ENCODE data around the gene GPR157.

GPR157 gene

DNA sequence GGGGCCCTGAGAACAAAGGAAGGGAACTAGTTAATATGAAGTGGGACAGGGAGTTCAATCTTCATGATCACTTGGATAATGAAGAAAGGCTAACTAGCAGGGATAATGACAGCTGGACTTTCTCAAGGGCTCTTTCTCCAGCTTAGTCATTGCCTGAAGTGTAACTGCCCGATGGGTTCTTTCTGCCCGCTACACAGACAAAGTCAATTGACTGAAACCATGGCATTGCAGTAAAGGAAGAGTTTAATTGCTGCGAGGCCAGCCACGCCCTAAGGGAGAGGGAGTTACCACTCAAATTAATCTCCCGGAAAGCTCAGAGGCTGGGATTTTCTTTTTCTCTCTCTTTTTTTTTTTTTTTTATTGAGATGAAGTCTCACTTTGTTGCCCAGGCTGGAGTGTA is 42.9 kb downstream of the GPR157 start:
- DNase-seq = no peak

GRCh38 chr1:9085306-9085940 is 43.5 kb downstream of the GPR157 start:
- DNase-seq = no peak

GRCh38 chr1:9084906-9085305 is 44.0 kb downstream of the GPR157 start:
- no peak for DNase-seq

DNA sequence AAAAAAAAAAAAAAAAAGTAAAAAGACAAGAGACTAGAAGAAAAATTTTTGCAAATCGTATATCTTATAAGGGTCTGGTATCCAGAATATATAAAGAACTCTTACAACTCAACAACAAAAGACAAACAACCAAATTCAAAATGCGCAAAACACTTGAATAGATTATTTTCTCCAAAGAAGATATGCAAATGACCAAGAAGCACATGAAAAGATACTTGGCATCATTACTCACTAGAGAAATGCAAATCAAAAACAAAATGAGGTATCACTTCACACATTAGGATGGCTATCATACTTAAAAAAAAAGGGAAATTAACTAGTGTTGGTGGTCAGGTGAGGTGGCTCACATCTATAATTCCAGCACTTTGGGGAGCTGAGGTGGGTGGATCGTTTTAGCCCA is 47.4 kb downstream of the GPR157 start:
- DNase-seq = no peak

GRCh38 chr1:9080705-9081291 is 48.1 kb downstream of the GPR157 start:
- DNase-seq = no peak

DNA sequence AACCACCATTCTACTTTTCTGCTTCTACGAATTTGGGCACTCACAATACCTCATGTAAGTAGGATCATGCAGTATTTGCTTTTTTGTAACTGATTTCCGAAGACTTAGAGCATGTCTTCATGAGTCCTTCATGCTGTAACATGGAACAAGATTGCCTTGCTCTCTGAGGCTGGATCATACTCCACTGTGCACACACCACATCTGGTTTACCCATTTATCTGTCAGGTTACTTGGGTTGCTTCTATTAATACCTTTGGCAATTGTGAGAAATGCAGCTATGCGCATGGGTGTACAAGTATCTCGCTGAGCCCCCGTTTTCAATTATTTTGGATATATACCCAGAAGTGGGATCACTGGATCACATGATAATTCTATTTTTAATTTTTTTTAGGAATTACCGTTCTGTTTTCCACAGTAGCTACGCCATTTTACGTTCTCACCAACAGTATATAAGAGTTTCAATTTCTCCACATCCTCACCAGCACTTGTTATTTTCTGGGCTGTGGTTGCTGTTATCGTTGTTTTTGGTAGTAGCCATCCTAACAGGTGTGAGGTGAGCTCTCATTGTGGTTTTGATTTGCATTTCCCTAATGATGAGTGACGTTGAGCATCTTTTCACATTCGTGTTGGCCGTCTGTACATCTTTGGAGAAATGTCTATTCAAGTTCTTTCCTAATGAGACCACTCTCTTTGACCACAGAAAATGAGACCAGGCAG is 48.8 kb downstream of the GPR157 start:
- DNase-seq = no peak

DNA sequence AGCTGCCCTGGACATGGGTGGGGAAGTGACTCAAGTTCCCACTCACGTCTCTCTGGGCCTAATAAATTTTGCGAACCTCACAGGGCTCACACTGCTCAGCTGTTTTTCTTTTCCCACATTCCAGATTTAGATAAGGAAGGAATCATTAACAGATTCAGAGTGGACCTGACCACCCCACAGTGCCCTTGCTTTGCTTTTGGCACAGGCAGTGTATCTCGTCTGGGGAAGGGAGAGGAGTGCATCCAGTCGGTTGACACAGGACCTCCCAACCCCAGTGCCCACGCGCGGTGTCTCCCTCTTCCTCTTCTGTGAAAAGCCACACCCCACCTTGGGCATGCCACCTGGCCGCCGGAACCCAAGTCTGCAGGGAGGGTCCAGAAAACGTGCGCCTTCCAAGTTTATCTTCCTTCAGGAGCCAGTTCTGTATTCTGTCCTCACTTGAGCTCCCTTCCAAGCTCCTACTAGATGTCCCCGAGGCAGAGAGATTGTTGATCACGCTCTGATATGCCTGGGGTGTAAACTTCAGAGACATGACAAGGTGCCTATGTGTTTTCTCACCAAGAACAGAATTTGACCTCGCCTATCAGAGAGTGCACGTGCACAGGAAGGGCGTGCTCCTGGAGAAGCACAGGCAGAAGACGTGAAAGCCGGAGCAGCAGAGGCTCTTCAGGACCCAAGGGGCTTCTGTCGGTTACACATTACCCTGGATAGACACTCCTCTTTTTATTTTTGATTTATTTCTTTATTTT is 50.0 kb downstream of the GPR157 start:
- DNase-seq = no peak

DNA sequence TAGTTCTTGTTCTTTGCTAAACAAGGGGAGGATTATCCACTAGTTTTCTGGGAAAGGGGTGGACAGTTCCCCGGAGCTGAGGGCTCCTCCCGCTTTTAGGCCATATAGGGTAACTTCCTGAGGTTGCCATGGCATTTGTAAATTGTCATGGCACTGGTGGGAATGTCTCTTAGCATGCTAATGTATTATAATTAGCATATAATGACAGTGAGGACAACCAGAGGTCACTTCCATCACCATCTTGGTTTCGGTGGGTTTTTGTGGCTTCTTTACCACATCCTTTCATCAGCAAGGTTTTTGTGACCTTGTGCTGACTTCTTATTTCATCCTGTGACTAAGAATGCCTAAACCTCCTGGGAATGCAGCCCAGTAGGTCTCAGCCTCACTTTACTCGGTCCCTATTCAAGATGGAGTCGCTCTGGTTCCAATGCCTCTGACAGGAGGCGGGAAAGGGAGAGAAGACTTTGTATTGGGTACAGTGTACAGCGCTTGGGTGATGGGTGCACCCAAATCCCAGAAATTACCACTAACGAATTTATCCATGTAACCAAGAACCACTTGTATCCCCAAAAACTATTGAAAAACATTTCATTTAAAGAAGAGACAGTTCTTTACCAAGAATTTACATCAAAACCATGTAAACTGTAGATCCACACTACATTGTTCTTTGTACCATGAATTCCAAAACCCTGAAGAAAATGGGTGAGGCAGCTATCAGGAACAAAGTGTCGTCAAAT is 50.7 kb downstream of the GPR157 start:
- DNase-seq = no peak

DNA sequence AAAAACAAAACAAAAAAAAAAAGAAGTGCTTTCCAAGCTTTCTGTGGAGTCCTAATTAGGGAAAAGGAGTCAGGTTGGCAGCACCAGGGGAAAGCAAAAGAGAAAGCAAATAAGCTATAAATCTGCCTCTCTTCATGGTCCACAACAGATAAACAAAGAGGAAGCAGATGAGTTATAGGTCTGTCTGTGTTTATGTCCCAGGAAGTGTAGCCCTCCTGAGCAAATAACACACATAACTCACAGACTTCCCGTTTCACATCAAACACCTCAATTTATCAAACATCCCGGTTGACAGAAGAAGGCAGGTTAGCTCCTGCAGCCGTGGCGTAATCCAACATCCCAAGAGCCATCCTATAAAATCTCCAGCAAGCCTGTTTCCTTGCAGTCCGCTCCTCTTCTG is 53.9 kb downstream of the GPR157 start:
- DNase-seq = no peak

DNA sequence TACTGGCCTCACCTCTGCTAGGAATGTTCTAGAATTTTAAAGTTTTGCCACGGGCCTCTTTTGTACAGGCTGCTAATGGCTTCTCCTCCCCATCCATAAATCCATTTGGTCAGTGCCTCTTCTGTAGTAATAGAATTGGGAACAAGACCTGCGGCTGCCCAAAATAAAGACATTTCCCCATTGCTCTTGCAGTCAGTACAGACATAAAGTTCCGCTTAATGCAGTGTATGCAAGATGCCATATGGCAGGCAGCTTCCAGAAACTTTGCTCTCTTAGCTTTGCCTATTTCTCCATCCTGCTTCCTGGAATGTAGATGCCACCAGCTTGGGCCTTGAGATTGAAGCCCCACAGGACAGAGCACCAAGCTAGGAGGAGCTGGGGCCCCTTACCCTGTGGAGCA is 55.8 kb downstream of the GPR157 start:
- no peak for DNase-seq

GRCh38 chr1:9071554-9072235 is 57.2 kb downstream of the GPR157 start:
- DNase-seq = no peak

GRCh38 chr1:9070486-9070885 is 58.4 kb downstream of the GPR157 start:
- DNase-seq = no peak

DNA sequence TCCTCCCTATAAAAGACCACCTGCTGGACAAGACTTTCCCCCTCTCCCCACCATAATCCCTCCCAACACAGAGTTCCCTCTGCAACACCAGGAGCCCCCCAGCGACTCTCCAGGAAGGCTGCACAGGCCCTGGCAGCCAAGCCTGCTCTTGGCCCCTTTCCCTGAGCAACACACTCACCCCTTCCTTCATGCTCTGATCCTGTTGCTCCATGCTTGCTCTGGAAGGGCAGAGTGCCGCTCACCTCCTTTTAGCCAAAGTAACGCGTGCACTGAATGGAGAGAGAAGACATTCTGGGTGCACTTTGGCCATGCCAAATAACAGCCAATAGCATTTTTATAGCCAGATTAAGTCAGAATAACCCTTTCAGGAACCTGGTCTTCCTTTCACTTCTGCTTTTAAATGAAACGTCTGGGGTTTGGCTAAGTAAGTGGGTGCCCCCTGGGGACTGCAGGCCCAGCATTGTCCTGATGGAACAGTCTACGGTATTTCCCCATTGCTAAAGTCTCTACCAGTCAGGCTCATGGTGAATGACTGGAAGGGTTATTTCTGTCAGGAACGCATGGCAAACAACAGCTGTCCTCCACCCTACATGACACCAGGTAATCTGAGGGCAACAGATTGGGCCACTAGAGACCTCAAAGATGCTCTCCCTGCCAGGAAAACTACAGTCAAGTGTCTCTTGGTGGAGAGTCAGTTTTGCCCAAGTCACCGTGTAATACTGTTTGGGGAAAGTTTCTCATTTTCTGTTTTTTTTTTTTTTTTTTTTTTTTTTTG is 59.4 kb downstream of the GPR157 start, which contains the start of gene SLC2A5:
Gene SLC2A5 (minus strand): TSS at position 310 of the 775 bp plus-strand sequence. CDS start 99 bp downstream, at position 211.
- no peak for DNase-seq

GRCh38 chr1:9068981-9069325 is 59.9 kb downstream of the GPR157 start:
- DNase-seq = no peak

DNA sequence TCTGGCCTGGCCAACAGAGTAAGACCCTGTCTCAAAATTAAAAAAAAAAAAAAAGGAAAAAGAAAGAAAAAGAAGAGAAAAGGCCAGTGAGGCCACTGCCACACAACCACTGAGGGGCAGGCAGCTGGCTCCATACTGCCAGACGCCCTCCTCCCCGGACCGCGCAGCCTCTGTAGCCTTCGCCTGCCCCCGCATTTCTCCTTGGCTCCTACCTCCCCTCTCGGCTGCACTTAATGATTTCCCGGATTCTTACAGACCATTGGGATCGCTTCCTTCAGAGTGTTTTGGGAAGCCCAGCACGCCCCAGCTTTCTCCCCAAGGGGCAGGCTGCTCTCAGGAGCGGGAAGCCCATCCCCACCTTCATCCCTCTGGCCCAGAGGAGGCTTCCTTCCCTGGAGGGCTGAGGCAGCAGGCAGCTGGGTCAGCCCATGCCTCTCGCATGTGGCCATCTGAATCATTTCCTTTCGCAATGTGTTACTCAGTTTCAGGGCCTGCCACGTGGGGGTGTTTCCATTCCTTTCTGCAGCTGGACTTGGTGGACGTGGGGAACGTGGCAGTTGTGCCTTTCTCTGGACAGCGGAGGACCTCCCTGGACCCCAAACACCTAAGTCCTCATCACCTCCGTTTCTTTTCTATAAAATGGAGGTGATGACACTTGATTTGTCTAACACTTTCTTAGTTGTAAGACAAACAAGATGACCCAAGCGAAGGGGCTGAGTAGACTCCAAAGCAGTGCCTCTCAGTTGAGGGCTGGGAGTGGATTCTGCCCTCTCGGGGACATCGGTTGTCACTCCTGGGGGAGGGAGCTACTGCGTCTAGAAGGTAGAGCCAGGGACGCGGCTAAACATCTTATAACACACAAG is 61.7 kb downstream of the GPR157 start:
- DNase-seq = no peak

GRCh38 chr1:9065213-9065751 is 63.6 kb downstream of the GPR157 start:
- DNase-seq = no peak

DNA sequence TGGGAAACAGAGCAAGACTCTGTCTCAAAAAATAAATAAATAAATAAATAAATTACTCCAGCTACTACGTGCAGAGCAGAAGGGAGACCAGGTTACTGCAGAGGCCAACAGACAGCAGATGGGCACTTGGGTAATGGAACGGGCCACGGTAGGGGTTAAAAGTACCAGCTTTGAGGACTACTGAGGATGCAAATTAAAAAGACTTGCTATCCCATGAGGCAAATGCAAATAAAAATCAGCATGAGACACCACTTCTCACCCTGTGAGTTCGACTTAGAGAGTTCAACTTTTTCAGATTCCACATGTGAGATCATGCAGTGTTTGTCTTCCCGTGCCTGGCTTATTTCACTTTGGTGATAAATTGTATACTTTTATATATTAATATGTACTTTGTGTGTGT is 66.1 kb downstream of the GPR157 start:
- DNase-seq = no peak

DNA sequence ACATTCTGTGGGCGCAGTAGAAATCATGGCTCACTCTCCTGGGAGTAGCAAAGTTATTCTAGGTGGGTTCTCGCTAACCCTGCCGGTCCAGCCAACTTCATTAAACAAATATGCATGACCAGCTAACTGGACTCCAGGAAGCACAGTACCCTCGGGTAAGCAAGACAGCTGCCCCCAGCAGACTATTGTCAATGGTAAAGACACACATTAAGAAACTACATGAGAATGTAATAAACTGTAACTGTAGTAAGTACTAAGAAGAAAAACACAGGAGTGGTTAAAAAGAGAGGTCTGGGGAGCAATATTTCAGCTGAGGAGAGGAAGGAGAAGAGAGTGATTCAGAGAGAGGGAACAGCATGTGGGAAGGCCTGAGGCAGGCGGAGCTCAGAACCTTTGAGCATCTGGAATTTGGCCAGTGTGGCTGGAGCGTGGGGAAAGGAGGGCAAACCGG is 66.9 kb downstream of the GPR157 start:
- DNase-seq = no peak

DNA sequence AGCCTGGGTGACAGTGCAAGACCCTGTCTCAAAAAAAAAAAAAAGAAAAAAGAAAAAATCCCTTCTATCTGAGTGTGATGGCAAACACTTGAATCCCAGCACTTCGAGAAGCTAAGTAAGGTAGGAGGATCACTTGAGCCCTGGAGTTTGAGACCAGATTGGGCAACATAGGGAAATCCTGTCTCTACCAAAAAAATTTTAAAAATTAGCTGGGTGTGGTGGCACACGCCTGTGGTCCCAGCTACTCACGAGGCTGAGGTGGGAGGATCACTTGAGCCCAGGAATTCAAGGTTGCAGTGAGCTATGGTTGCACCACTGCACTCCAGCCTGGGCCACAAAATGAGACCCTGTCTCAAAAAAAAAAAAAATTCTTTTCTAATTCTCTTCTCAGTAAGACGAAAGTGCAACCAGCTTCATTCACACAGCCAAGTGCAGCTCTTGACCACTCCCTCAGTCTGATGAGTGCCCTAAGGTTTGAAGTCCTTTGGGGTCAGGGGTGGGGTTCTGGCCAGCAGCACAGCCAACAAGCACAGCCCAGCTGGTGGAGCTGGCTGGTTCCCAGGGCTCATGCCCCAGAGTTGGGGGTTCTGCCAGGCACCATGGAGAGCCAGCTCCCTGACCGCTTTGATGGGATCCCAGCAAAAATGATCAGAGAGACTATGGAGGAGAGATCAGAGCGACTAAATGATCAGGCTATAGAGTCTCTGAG is 67.5 kb downstream of the GPR157 start:
- DNase-seq = no peak
